ENCODE measurements around the gene SLC15A4. TPM values are rescaled to one million over a fixed set of nuclear protein-coding genes. Genes with fewer than 3 reads are reported as not detected.

Gene SLC15A4
- total RNA-seq, 1 experiment from 2014 or later = 21.6 TPM

GRCh38 chr12:128752386-128752785, 71.4 kb downstream of the SLC15A4 start:
- no peak overlapping the region for H2BK5ac ChIP-seq (ENCODE audit: insufficient read length, low read length)
- no peak overlapping the region for H2BK20ac ChIP-seq (ENCODE audit: low read depth, low read length, poor library complexity, severe bottlenecking)
- H3K23me2 ChIP-seq (ENCODE audit: insufficient read length, low read depth, low read length, poor library complexity, severe bottlenecking) = no peaks in the 10 kb centered on the region
- H3K27ac Mint-ChIP-seq = no peak overlapping the region
- H3K4me2 ChIP-seq (ENCODE audit: insufficient read depth, insufficient read length, low read length) = no peak overlapping the region
- no peak for TF ChIP-seq CTCF (conservative IDR thresholded peaks at IDR 0.05)
- H3K23ac ChIP-seq (ENCODE audit: insufficient read length, low read depth, low read length) = no peak overlapping the region
- no peak overlapping the region for H3K9ac ChIP-seq (ENCODE audit: extremely low read depth, insufficient read length, low read length)
- H3K79me1 ChIP-seq (ENCODE audit: insufficient read depth, low read depth, low read length, poor library complexity, severe bottlenecking) = no peaks in the 10 kb centered on the region
- H3K79me2 ChIP-seq (ENCODE audit: insufficient read depth, low read length) = no peaks in the 10 kb centered on the region
- no peak overlapping the region for H2BK12ac ChIP-seq (ENCODE audit: insufficient read length, low read depth, low read length)
- H2AFZ ChIP-seq (ENCODE audit: low read length) = no peak overlapping the region
- no peaks in the 10 kb centered on the region for H3K9me3 ChIP-seq (ENCODE audit: control insufficient read depth, low read depth, low read length)
- H4K5ac ChIP-seq (ENCODE audit: insufficient read length, low read depth, low read length) = no peak overlapping the region
- DNase-seq = no peak
- H3K56ac ChIP-seq (ENCODE audit: insufficient read length, low read depth, low read length) = no peak overlapping the region
- no peak overlapping the region for H2BK120ac ChIP-seq (ENCODE audit: low read depth, low read length, poor library complexity, severe bottlenecking)
- no peaks in the 10 kb centered on the region for H3K4me1 ChIP-seq (ENCODE audit: insufficient read depth, low read length)
- H3K27ac ChIP-seq (ENCODE audit: insufficient read length, low read depth, low read length) = no peak overlapping the region
- peaks cover 3 to 15% of the 10 kb centered on the region in 2 experiments for H3K4me1 Mint-ChIP-seq
- peaks cover 0 to 7% (median 0%) of the 10 kb centered on the region in 3 experiments; a peak in 3 of 7 replicates for H3K36me3 Mint-ChIP-seq (ENCODE audit: insufficient read depth in 1 of 3, low read depth in 3 of 3)
- H2BK15ac ChIP-seq (ENCODE audit: low read depth, low read length) = no peak overlapping the region
- H3K27me3 Mint-ChIP-seq (ENCODE audit: low read depth) = peaks cover 15% of the 10 kb centered on the region
- H3K18ac ChIP-seq (ENCODE audit: insufficient read length, low read depth, low read length) = no peak overlapping the region
- no peak overlapping the region for H3K4ac ChIP-seq (ENCODE audit: low read depth, low read length)
- no peak overlapping the region for H3K14ac ChIP-seq (ENCODE audit: insufficient read depth, low read length)
- no peak overlapping the region for H4K91ac ChIP-seq (ENCODE audit: insufficient read length, low read depth, low read length)
- no peak overlapping the region for H3T11ph ChIP-seq (ENCODE audit: low read length)
- no peak overlapping the region for H2AK5ac ChIP-seq (ENCODE audit: insufficient read length, low read length)
- peaks cover 6% of the 10 kb centered on the region in 2 experiments; a peak in 2 of 5 replicates for H3K9me3 Mint-ChIP-seq
- no peak overlapping the region for H3K4me3 Mint-ChIP-seq
- H4K20me1 ChIP-seq (ENCODE audit: control insufficient read depth, insufficient read depth, insufficient read length) = no peaks in the 10 kb centered on the region
- H3K27me3 ChIP-seq (ENCODE audit: insufficient read depth, low read length) = no peaks in the 10 kb centered on the region; the same call in none of the 2 replicates
- no peak overlapping the region for H4K8ac ChIP-seq (replicated peaks; ENCODE audit: insufficient read length, low read depth, low read length)
- WGBS (ENCODE audit: extremely low coverage, insufficient read length, low lambda C conversion rate) = no CpG with 5 or more reads among the region's 5 CpGs
